GM21447 (cell line): ENCODE measurements around the gene RAD17.
"Not testable (repeated sequence)": the region's sequence is repeated elsewhere in the genome, so short reads cannot be mapped to it uniquely, and the experiment has no call there.

Experiments
- ATAC-seq: cut with Tn5 transposase; IDR thresholded peaks from one replicate; pipeline ENCODE4 v1.9.1; 2021; ENCODE audit not compliant: unreplicated experiment

The RAD17 gene

GRCh38 chr5:69369340-69370121, at the start of gene RAD17, which contains the start of the genes AK6 and TAF9:
Gene RAD17 (plus strand): TSS chr5:69369818. CDS start chr5:69372209, 2,391 bp downstream.
Gene AK6 (minus strand): TSS chr5:69369520. CDS start chr5:69369490, 30 bp downstream.
Gene TAF9 (minus strand): TSS chr5:69369520. CDS start chr5:69365737, 3,783 bp downstream.
- peak; percentile 89 for ATAC-seq

GRCh38 chr5:69326365-69326764, 43.3 kb upstream of the RAD17 start:
- ATAC-seq, result no peak

- no peak for ATAC-seq
Measured at GRCh38 chr5:69329905-69330489, 39.6 kb upstream of the RAD17 start.

- ATAC-seq, result no peak
Measured at GRCh38 chr5:69331528-69332445, 37.8 kb upstream of the RAD17 start.

GRCh38 chr5:69333668-69334315, 35.8 kb upstream of the RAD17 start:
- not testable (repeated sequence) for ATAC-seq

- peak; percentile 58 for ATAC-seq
Measured at GRCh38 chr5:69334793-69335268, 34.8 kb upstream of the RAD17 start.

- no peak for ATAC-seq
Measured at GRCh38 chr5:69335341-69335935, 34.2 kb upstream of the RAD17 start.

GRCh38 chr5:69341520-69342161, 28.0 kb upstream of the RAD17 start:
- no peak for ATAC-seq

GRCh38 chr5:69343083-69343482, 26.5 kb upstream of the RAD17 start:
- ATAC-seq, result no peak

GRCh38 chr5:69350664-69351063, 19.0 kb upstream of the RAD17 start:
- no peak for ATAC-seq

GRCh38 chr5:69359699-69360098, 9.9 kb upstream of the RAD17 start:
- no peak for ATAC-seq

GRCh38 chr5:69360442-69360841, 9.2 kb upstream of the RAD17 start:
- no peak for ATAC-seq

- no peak for ATAC-seq
Measured at GRCh38 chr5:69364414-69364813, 5.2 kb upstream of the RAD17 start.

GRCh38 chr5:69364850-69365249, 4.8 kb upstream of the RAD17 start:
- no peak for ATAC-seq

- no peak for ATAC-seq
Measured at GRCh38 chr5:69367697-69368279, 1.8 kb upstream of the RAD17 start.

- peak; percentile 21 for ATAC-seq
Measured at GRCh38 chr5:69368458-69369339, 919 bp upstream of the RAD17 start.

GRCh38 chr5:69370335-69370734, 717 bp downstream of the RAD17 start:
- not testable (repeated sequence) for ATAC-seq

- ATAC-seq, result no peak
Measured at GRCh38 chr5:69372394-69372793, 2.8 kb downstream of the RAD17 start.
